ENCODE measurements around the gene KIF26B.

Gene KIF26B

GRCh38 chr1:245160288-245160687 lies 5.5 kb downstream of the KIF26B start:
- H3K9ac ChIP-seq (ENCODE audit: low read length) = no peak overlapping the region
- H3K36me3 ChIP-seq (ENCODE audit: control insufficient read depth, insufficient read depth, low read length) = no peaks in the 10 kb centered on the region
- H3K9me3 ChIP-seq (ENCODE audit: control insufficient read depth, low read length) = no peaks in the 10 kb centered on the region
- H3K27me3 ChIP-seq (ENCODE audit: control insufficient read depth, insufficient read depth, low read length) = peaks cover 7% of the 10 kb centered on the region
- H3K4me1 ChIP-seq (ENCODE audit: control insufficient read depth, insufficient read depth, low read length) = peaks cover 9% of the 10 kb centered on the region
- no peak overlapping the region for H3K4me3 ChIP-seq (ENCODE audit: low read length)

GRCh38 chr1:245160741-245161400 lies 6.1 kb downstream of the KIF26B start:
- Histone ChIP-seq H3K4me3 (ENCODE audit: low read length) (no peak overlapping the region), H3K27me3 (ENCODE audit: control insufficient read depth, insufficient read depth, low read length) (peaks cover 3% of the 10 kb centered on the region), H3K4me1 (ENCODE audit: control insufficient read depth, insufficient read depth, low read length) (peaks cover 9% of the 10 kb centered on the region), H3K36me3 (ENCODE audit: control insufficient read depth, insufficient read depth, low read length) (no peaks in the 10 kb centered on the region), H3K9ac (ENCODE audit: low read length) (no peak overlapping the region), H3K9me3 (ENCODE audit: control insufficient read depth, low read length) (no peaks in the 10 kb centered on the region)

GRCh38 chr1:245161866-245162265 lies 7.1 kb downstream of the KIF26B start:
- H3K36me3 ChIP-seq (ENCODE audit: control insufficient read depth, insufficient read depth, low read length) = no peaks in the 10 kb centered on the region
- H3K9ac ChIP-seq (ENCODE audit: low read length) = no peak overlapping the region
- no peak overlapping the region for H3K4me3 ChIP-seq (ENCODE audit: low read length)
- peaks cover 6% of the 10 kb centered on the region for H3K4me1 ChIP-seq (ENCODE audit: control insufficient read depth, insufficient read depth, low read length)
- H3K9me3 ChIP-seq (ENCODE audit: control insufficient read depth, low read length) = no peaks in the 10 kb centered on the region
- H3K27me3 ChIP-seq (ENCODE audit: control insufficient read depth, insufficient read depth, low read length) = no peaks in the 10 kb centered on the region

GRCh38 chr1:245166471-245166885 lies 11.7 kb downstream of the KIF26B start:
- peaks cover 5% of the 10 kb centered on the region for H3K27me3 ChIP-seq (ENCODE audit: control insufficient read depth, insufficient read depth, low read length)
- no peaks in the 10 kb centered on the region for H3K4me1 ChIP-seq (ENCODE audit: control insufficient read depth, insufficient read depth, low read length)
- no peak overlapping the region for H3K4me3 ChIP-seq (ENCODE audit: low read length)
- H3K36me3 ChIP-seq (ENCODE audit: control insufficient read depth, insufficient read depth, low read length) = no peaks in the 10 kb centered on the region
- no peaks in the 10 kb centered on the region for H3K9me3 ChIP-seq (ENCODE audit: control insufficient read depth, low read length)
- no peak overlapping the region for H3K9ac ChIP-seq (ENCODE audit: low read length)

- Histone ChIP-seq H3K4me3 (ENCODE audit: low read length) (no peak overlapping the region), H3K4me1 (ENCODE audit: control insufficient read depth, insufficient read depth, low read length) (no peaks in the 10 kb centered on the region), H3K36me3 (ENCODE audit: control insufficient read depth, insufficient read depth, low read length) (no peaks in the 10 kb centered on the region), H3K27me3 (ENCODE audit: control insufficient read depth, insufficient read depth, low read length) (peaks cover 5% of the 10 kb centered on the region), H3K9me3 (ENCODE audit: control insufficient read depth, low read length) (no peaks in the 10 kb centered on the region), H3K9ac (ENCODE audit: low read length) (no peak overlapping the region)
Observed at GRCh38 chr1:245168086-245168485, 13.3 kb downstream of the KIF26B start.

- Histone ChIP-seq H3K9me3 (ENCODE audit: control insufficient read depth, low read length) (no peaks in the 10 kb centered on the region), H3K4me3 (ENCODE audit: low read length) (no peak overlapping the region), H3K36me3 (ENCODE audit: control insufficient read depth, insufficient read depth, low read length) (no peaks in the 10 kb centered on the region), H3K9ac (ENCODE audit: low read length) (no peak overlapping the region), H3K4me1 (ENCODE audit: control insufficient read depth, insufficient read depth, low read length) (no peaks in the 10 kb centered on the region), H3K27me3 (ENCODE audit: control insufficient read depth, insufficient read depth, low read length) (peaks cover 5% of the 10 kb centered on the region)
Observed at GRCh38 chr1:245168906-245169305, 14.1 kb downstream of the KIF26B start.

GRCh38 chr1:245169376-245169775 lies 14.6 kb downstream of the KIF26B start:
- Histone ChIP-seq H3K9me3 (ENCODE audit: control insufficient read depth, low read length) (no peaks in the 10 kb centered on the region), H3K4me3 (ENCODE audit: low read length) (no peak overlapping the region), H3K27me3 (ENCODE audit: control insufficient read depth, insufficient read depth, low read length) (peaks cover 5% of the 10 kb centered on the region), H3K4me1 (ENCODE audit: control insufficient read depth, insufficient read depth, low read length) (no peaks in the 10 kb centered on the region), H3K9ac (ENCODE audit: low read length) (no peak overlapping the region), H3K36me3 (ENCODE audit: control insufficient read depth, insufficient read depth, low read length) (no peaks in the 10 kb centered on the region)

- no peak overlapping the region for H3K9ac ChIP-seq (ENCODE audit: low read length)
- H3K27me3 ChIP-seq (ENCODE audit: control insufficient read depth, insufficient read depth, low read length) = peaks cover 5% of the 10 kb centered on the region
- no peaks in the 10 kb centered on the region for H3K9me3 ChIP-seq (ENCODE audit: control insufficient read depth, low read length)
- H3K4me3 ChIP-seq (ENCODE audit: low read length) = no peak overlapping the region
- H3K4me1 ChIP-seq (ENCODE audit: control insufficient read depth, insufficient read depth, low read length) = peaks cover 16% of the 10 kb centered on the region
- no peaks in the 10 kb centered on the region for H3K36me3 ChIP-seq (ENCODE audit: control insufficient read depth, insufficient read depth, low read length)
Observed at GRCh38 chr1:245172026-245172425, 17.2 kb downstream of the KIF26B start.

GRCh38 chr1:245172829-245173228 lies 18.0 kb downstream of the KIF26B start:
- Histone ChIP-seq H3K36me3 (ENCODE audit: control insufficient read depth, insufficient read depth, low read length) (no peaks in the 10 kb centered on the region), H3K27me3 (ENCODE audit: control insufficient read depth, insufficient read depth, low read length) (peaks cover 2% of the 10 kb centered on the region), H3K4me1 (ENCODE audit: control insufficient read depth, insufficient read depth, low read length) (peaks cover 24% of the 10 kb centered on the region), H3K9me3 (ENCODE audit: control insufficient read depth, low read length) (no peaks in the 10 kb centered on the region), H3K9ac (ENCODE audit: low read length) (no peak overlapping the region), H3K4me3 (ENCODE audit: low read length) (no peak overlapping the region)

GRCh38 chr1:245173446-245174211 lies 18.8 kb downstream of the KIF26B start:
- no peaks in the 10 kb centered on the region for H3K9me3 ChIP-seq (ENCODE audit: control insufficient read depth, low read length)
- no peak overlapping the region for H3K4me3 ChIP-seq (ENCODE audit: low read length)
- H3K9ac ChIP-seq (ENCODE audit: low read length) = no peak overlapping the region
- peaks cover 24% of the 10 kb centered on the region for H3K4me1 ChIP-seq (ENCODE audit: control insufficient read depth, insufficient read depth, low read length)
- H3K36me3 ChIP-seq (ENCODE audit: control insufficient read depth, insufficient read depth, low read length) = no peaks in the 10 kb centered on the region
- H3K27me3 ChIP-seq (ENCODE audit: control insufficient read depth, insufficient read depth, low read length) = no peaks in the 10 kb centered on the region

GRCh38 chr1:245177071-245177900 lies 22.5 kb downstream of the KIF26B start:
- peaks cover 24% of the 10 kb centered on the region for H3K4me1 ChIP-seq (ENCODE audit: control insufficient read depth, insufficient read depth, low read length)
- H3K9me3 ChIP-seq (ENCODE audit: control insufficient read depth, low read length) = no peaks in the 10 kb centered on the region
- no peak overlapping the region for H3K9ac ChIP-seq (ENCODE audit: low read length)
- H3K4me3 ChIP-seq (ENCODE audit: low read length) = no peak overlapping the region
- no peaks in the 10 kb centered on the region for H3K27me3 ChIP-seq (ENCODE audit: control insufficient read depth, insufficient read depth, low read length)
- no peaks in the 10 kb centered on the region for H3K36me3 ChIP-seq (ENCODE audit: control insufficient read depth, insufficient read depth, low read length)

GRCh38 chr1:245179706-245180105 lies 24.9 kb downstream of the KIF26B start:
- peaks cover 23% of the 10 kb centered on the region for H3K4me1 ChIP-seq (ENCODE audit: control insufficient read depth, insufficient read depth, low read length)
- no peaks in the 10 kb centered on the region for H3K9me3 ChIP-seq (ENCODE audit: control insufficient read depth, low read length)
- no peaks in the 10 kb centered on the region for H3K36me3 ChIP-seq (ENCODE audit: control insufficient read depth, insufficient read depth, low read length)
- H3K4me3 ChIP-seq (ENCODE audit: low read length) = no peak overlapping the region
- H3K9ac ChIP-seq (ENCODE audit: low read length) = no peak overlapping the region
- no peaks in the 10 kb centered on the region for H3K27me3 ChIP-seq (ENCODE audit: control insufficient read depth, insufficient read depth, low read length)
